Measurements from ENCODE around the gene TRPM3. TPM values are rescaled to one million over a fixed set of nuclear protein-coding genes. Genes with fewer than 3 reads are reported as not detected.

The TRPM3 gene
- total and polyA plus RNA-seq, 12 donors, result 0.27 to 5.3 (median 1.8) TPM

GRCh38 chr9:70817311-70817710, 304.1 kb downstream of the TRPM3 start:
- intact Hi-C loops (cut with DNase I), result no loop called here
- 92 to 95% (median 93%) methylated on average over 3 of the region's 3 CpGs for WGBS, 4 donors
- Histone ChIP-seq H3K9me3 (replicated peaks in 1 of 3) (no peaks in the 10 kb centered on the region), H3K4me3 (no peak overlapping the region), H3K27ac (no peak overlapping the region), H3K4me1 (replicated peaks in 1 of 2) (no peaks in the 10 kb centered on the region), H3K27me3 (no peaks in the 10 kb centered on the region), H3K36me3 (replicated peaks in 1 of 2) (no peaks in the 10 kb centered on the region)
- TF ChIP-seq CTCF (IDR thresholded peaks at IDR 0.05) (no peak), POLR2A (IDR thresholded peaks at IDR 0.05) (no peak)
- no peak for DNase-seq

GRCh38 chr9:70816891-70817290, 304.5 kb downstream of the TRPM3 start:
- Histone ChIP-seq H3K27ac (no peak overlapping the region), H3K4me3 (no peak overlapping the region), H3K4me1 (replicated peaks in 1 of 2) (no peaks in the 10 kb centered on the region), H3K36me3 (replicated peaks in 1 of 2) (no peaks in the 10 kb centered on the region), H3K9me3 (replicated peaks in 1 of 3) (no peaks in the 10 kb centered on the region), H3K27me3 (no peaks in the 10 kb centered on the region)
- no peak for DNase-seq
- 37 to 54% (median 50%) methylated on average over 2 of the region's 2 CpGs for WGBS, 4 donors
- TF ChIP-seq CTCF (IDR thresholded peaks at IDR 0.05) (no peak), POLR2A (IDR thresholded peaks at IDR 0.05) (no peak)
- intact Hi-C loops (cut with DNase I), result no loop called here

GRCh38 chr9:70816316-70816715, 305.1 kb downstream of the TRPM3 start:
- H3K27ac ChIP-seq, result no peak overlapping the region
- TF ChIP-seq POLR2A (IDR thresholded peaks at IDR 0.05) (no peak), CTCF (IDR thresholded peaks at IDR 0.05) (no peak)
- no peak for DNase-seq
- H3K9me3 ChIP-seq (replicated peaks in 1 of 3), result no peaks in the 10 kb centered on the region
- H3K4me1 ChIP-seq (replicated peaks in 1 of 2), result no peaks in the 10 kb centered on the region
- H3K27me3 ChIP-seq, result no peaks in the 10 kb centered on the region
- no peaks in the 10 kb centered on the region for H3K36me3 ChIP-seq (replicated peaks in 1 of 2)
- intact Hi-C loops (cut with DNase I), result no loop called here
- H3K4me3 ChIP-seq, result no peak overlapping the region
- WGBS, 4 donors, result 89 to 100% (median 93%) methylated on average over 1 of the region's 1 CpG

GRCh38 chr9:70814597-70814996, 306.8 kb downstream of the TRPM3 start:
- TF ChIP-seq POLR2A (IDR thresholded peaks at IDR 0.05) (no peak), CTCF (IDR thresholded peaks at IDR 0.05) (no peak)
- no peaks in the 10 kb centered on the region for H3K27me3 ChIP-seq
- H3K27ac ChIP-seq, result no peak overlapping the region
- no peaks in the 10 kb centered on the region for H3K36me3 ChIP-seq (replicated peaks in 1 of 2)
- 71 to 81% (median 76%) methylated on average over 2 of the region's 2 CpGs for WGBS, 4 donors
- H3K9me3 ChIP-seq (replicated peaks in 1 of 3), result no peaks in the 10 kb centered on the region
- no peak for DNase-seq
- intact Hi-C loops (cut with DNase I), result no loop called here
- H3K4me3 ChIP-seq, result no peak overlapping the region
- no peaks in the 10 kb centered on the region for H3K4me1 ChIP-seq (replicated peaks in 1 of 2)

Data from adrenal gland (tissue), 12 donors.